ENCODE data around the gene FOS. TPM values are rescaled to one million over a fixed set of nuclear protein-coding genes. Genes with fewer than 3 reads are reported as not detected.
"Not testable (repeated sequence)": the region's sequence is repeated elsewhere in the genome, so short reads cannot be mapped to it uniquely, and the experiment has no call there.

FOS gene
- total RNA-seq, 2 experiments from 2014 or later: 201 to 219 TPM

GRCh38 chr14:75309561-75309960 is 30.9 kb downstream of the FOS start:
- peaks cover 22% of the 10 kb centered on the region for H3K4me1 Mint-ChIP-seq (ENCODE audit: low read depth)
- H3K27me3 Mint-ChIP-seq (ENCODE audit: low read depth); DNase-seq; POLR2A ChIA-PET; H3K4me3 Mint-ChIP-seq; H3K27ac Mint-ChIP-seq; H3K36me3 Mint-ChIP-seq (ENCODE audit: low read depth); ATAC-seq; H3K9me3 Mint-ChIP-seq (ENCODE audit: insufficient read depth): not testable (repeated sequence)
- CTCF ChIA-PET: interaction anchor here (0.9 to 11.6 kb wide), 12 partner anchors 24 to 345 kb away, joined by 3 to 138 read pairs (median 4); no protein-coding TSS in a partner anchor

GRCh38 chr14:75310295-75311111 is 31.9 kb downstream of the FOS start:
- Mint-ChIP-seq H3K9me3 (ENCODE audit: insufficient read depth) (no peaks in the 10 kb centered on the region), H3K4me1 (ENCODE audit: low read depth) (peaks cover 29% of the 10 kb centered on the region), H3K27me3 (ENCODE audit: low read depth) (peaks cover 7% of the 10 kb centered on the region), H3K36me3 (ENCODE audit: low read depth) (no peaks in the 10 kb centered on the region), H3K27ac (no peak overlapping the region), H3K4me3 (no peak overlapping the region)
- ChIA-PET POLR2A (interaction anchor here (0.6 kb wide), 1 partner anchor 99 kb away, joined by 3 read pairs; no protein-coding TSS in a partner anchor), CTCF (interaction anchor here (1.2 to 11.6 kb wide), 9 partner anchors 143 to 344 kb away, joined by 3 to 138 read pairs (median 5); no protein-coding TSS in a partner anchor)
- DNase-seq: no peak
- ATAC-seq: no peak

- H3K9me3 Mint-ChIP-seq (ENCODE audit: insufficient read depth): no peaks in the 10 kb centered on the region
- ATAC-seq (no peak), DNase-seq (no peak)
- ChIA-PET CTCF (interaction anchor here (0.9 to 11.6 kb wide), 8 partner anchors 9 to 343 kb away, joined by 3 to 138 read pairs (median 4); no protein-coding TSS in a partner anchor), POLR2A (no interaction called here)
- no peak overlapping the region for H3K4me3 Mint-ChIP-seq
- peaks cover 7% of the 10 kb centered on the region for H3K27me3 Mint-ChIP-seq (ENCODE audit: low read depth)
- no peak overlapping the region for H3K27ac Mint-ChIP-seq
- peaks cover 29% of the 10 kb centered on the region for H3K4me1 Mint-ChIP-seq (ENCODE audit: low read depth)
- H3K36me3 Mint-ChIP-seq (ENCODE audit: low read depth): no peaks in the 10 kb centered on the region
Measured at GRCh38 chr14:75311356-75311755, 32.7 kb downstream of the FOS start.

GRCh38 chr14:75312341-75312740 is 33.7 kb downstream of the FOS start:
- ATAC-seq: no peak
- POLR2A ChIA-PET: no interaction called here

GRCh38 chr14:75313294-75313693 is 34.7 kb downstream of the FOS start:
- H3K9me3 Mint-ChIP-seq (ENCODE audit: insufficient read depth): no peaks in the 10 kb centered on the region
- POLR2A ChIA-PET: no interaction called here
- no peak overlapping the region for H3K4me3 Mint-ChIP-seq
- CTCF ChIA-PET: interaction anchor here (0.7 to 1.6 kb wide), 5 partner anchors 20 to 253 kb away, joined by 3 read pairs; no protein-coding TSS in a partner anchor
- H3K27me3 Mint-ChIP-seq (ENCODE audit: low read depth): peaks cover 12% of the 10 kb centered on the region
- H3K4me1 Mint-ChIP-seq (ENCODE audit: low read depth): peaks cover 19% of the 10 kb centered on the region
- H3K36me3 Mint-ChIP-seq (ENCODE audit: low read depth): no peaks in the 10 kb centered on the region
- DNase-seq (no peak), ATAC-seq (no peak)
- H3K27ac Mint-ChIP-seq: no peak overlapping the region

More at GRCh38 chr14:75312341-75312740, 33.7 kb downstream of the FOS start:
- Mint-ChIP-seq H3K27me3 (ENCODE audit: low read depth) (peaks cover 9% of the 10 kb centered on the region), H3K36me3 (ENCODE audit: low read depth) (no peaks in the 10 kb centered on the region), H3K4me3 (no peak overlapping the region), H3K9me3 (ENCODE audit: insufficient read depth) (no peaks in the 10 kb centered on the region), H3K4me1 (ENCODE audit: low read depth) (peaks cover 24% of the 10 kb centered on the region), H3K27ac (no peak overlapping the region)
- CTCF ChIA-PET: interaction anchor here (1.1 to 1.6 kb wide), 8 partner anchors 10 to 342 kb away, joined by 3 to 6 read pairs (median 3); no protein-coding TSS in a partner anchor
- DNase-seq: no peak

- ChIA-PET CTCF (interaction anchor here (1.7 to 1.8 kb wide), 2 partner anchors 139 to 246 kb away, joined by 5 to 7 read pairs; no protein-coding TSS in a partner anchor), POLR2A (no interaction called here)
- DNase-seq (no peak), ATAC-seq (no peak)
- Mint-ChIP-seq H3K4me1 (ENCODE audit: low read depth) (peaks cover 19% of the 10 kb centered on the region), H3K9me3 (ENCODE audit: insufficient read depth) (no peaks in the 10 kb centered on the region), H3K27me3 (ENCODE audit: low read depth) (peaks cover 13% of the 10 kb centered on the region), H3K4me3 (no peak overlapping the region), H3K36me3 (ENCODE audit: low read depth) (no peaks in the 10 kb centered on the region), H3K27ac (no peak overlapping the region)
Measured at GRCh38 chr14:75315144-75315543, 36.5 kb downstream of the FOS start.

- no peak overlapping the region for H3K27ac Mint-ChIP-seq
- ATAC-seq (no peak), DNase-seq (no peak)
- H3K4me3 Mint-ChIP-seq: no peak overlapping the region
- H3K27me3 Mint-ChIP-seq (ENCODE audit: low read depth): peaks cover 15% of the 10 kb centered on the region
- ChIA-PET POLR2A (no interaction called here), CTCF (no interaction called here)
- peaks cover 10% of the 10 kb centered on the region for H3K4me1 Mint-ChIP-seq (ENCODE audit: low read depth)
- no peaks in the 10 kb centered on the region for H3K36me3 Mint-ChIP-seq (ENCODE audit: low read depth)
- H3K9me3 Mint-ChIP-seq (ENCODE audit: insufficient read depth): no peaks in the 10 kb centered on the region
Measured at GRCh38 chr14:75317148-75317547, 38.5 kb downstream of the FOS start.

- no peak for ATAC-seq
- Mint-ChIP-seq H3K4me1 (ENCODE audit: low read depth) (peaks cover 7% of the 10 kb centered on the region), H3K4me3 (no peak overlapping the region), H3K27me3 (ENCODE audit: low read depth) (peaks cover 17% of the 10 kb centered on the region), H3K27ac (no peak overlapping the region), H3K36me3 (ENCODE audit: low read depth) (no peaks in the 10 kb centered on the region), H3K9me3 (ENCODE audit: insufficient read depth) (no peaks in the 10 kb centered on the region)
- POLR2A ChIA-PET: no interaction called here
- CTCF ChIA-PET: interaction anchor here (0.5 kb wide), 1 partner anchor 424 kb away, joined by 3 read pairs; no protein-coding TSS in a partner anchor
- no peak for DNase-seq
Measured at GRCh38 chr14:75318353-75318752, 39.7 kb downstream of the FOS start.

- H3K36me3 Mint-ChIP-seq (ENCODE audit: low read depth): no peaks in the 10 kb centered on the region
- DNase-seq (no peak), ATAC-seq (no peak)
- H3K27ac Mint-ChIP-seq: no peak overlapping the region
- peaks cover 7% of the 10 kb centered on the region for H3K4me1 Mint-ChIP-seq (ENCODE audit: low read depth)
- ChIA-PET POLR2A (no interaction called here), CTCF (no interaction called here)
- peaks cover 17% of the 10 kb centered on the region for H3K27me3 Mint-ChIP-seq (ENCODE audit: low read depth)
- no peak overlapping the region for H3K4me3 Mint-ChIP-seq
- H3K9me3 Mint-ChIP-seq (ENCODE audit: insufficient read depth): no peaks in the 10 kb centered on the region
Measured at GRCh38 chr14:75319021-75319420, 40.4 kb downstream of the FOS start.

- CTCF ChIA-PET: interaction anchor here (1.5 kb wide), 1 partner anchor 11 kb away, joined by 3 read pairs; no protein-coding TSS in a partner anchor
- no peak for ATAC-seq
- DNase-seq: no peak
- Mint-ChIP-seq H3K4me1 (ENCODE audit: low read depth) (peaks cover 3% of the 10 kb centered on the region), H3K36me3 (ENCODE audit: low read depth) (no peaks in the 10 kb centered on the region), H3K9me3 (ENCODE audit: insufficient read depth) (no peaks in the 10 kb centered on the region), H3K4me3 (no peak overlapping the region), H3K27me3 (ENCODE audit: low read depth) (peaks cover 17% of the 10 kb centered on the region), H3K27ac (no peak overlapping the region)
- POLR2A ChIA-PET: no interaction called here
Measured at GRCh38 chr14:75320196-75320595, 41.6 kb downstream of the FOS start.

- Mint-ChIP-seq H3K36me3 (ENCODE audit: low read depth) (no peaks in the 10 kb centered on the region), H3K4me1 (ENCODE audit: low read depth) (no peaks in the 10 kb centered on the region), H3K9me3 (ENCODE audit: insufficient read depth) (no peaks in the 10 kb centered on the region), H3K27me3 (ENCODE audit: low read depth) (peaks cover 15% of the 10 kb centered on the region), H3K4me3 (no peak overlapping the region), H3K27ac (no peak overlapping the region)
- CTCF ChIA-PET: interaction anchor here (0.6 to 2.1 kb wide), 7 partner anchors 15 to 695 kb away, joined by 3 to 7 read pairs (median 4); no protein-coding TSS in a partner anchor
- ATAC-seq: no peak
- POLR2A ChIA-PET: no interaction called here
- DNase-seq: no peak
Measured at GRCh38 chr14:75322746-75323145, 44.1 kb downstream of the FOS start.

GRCh38 chr14:75323571-75323970 is 44.9 kb downstream of the FOS start:
- ATAC-seq (no peak), DNase-seq (no peak)
- Mint-ChIP-seq H3K27me3 (ENCODE audit: low read depth) (peaks cover 13% of the 10 kb centered on the region), H3K9me3 (ENCODE audit: insufficient read depth) (no peaks in the 10 kb centered on the region), H3K4me1 (ENCODE audit: low read depth) (no peaks in the 10 kb centered on the region), H3K36me3 (ENCODE audit: low read depth) (no peaks in the 10 kb centered on the region), H3K4me3 (no peak overlapping the region), H3K27ac (no peak overlapping the region)
- ChIA-PET CTCF (no interaction called here), POLR2A (no interaction called here)
